K562 (cell line): ENCODE results near the gene ST3GAL5. TPM values are rescaled to one million over a fixed set of nuclear protein-coding genes. Genes with fewer than 3 reads are reported as not detected.
A peak's percentile ranks its signal among the peaks of the same experiment; 100 is the strongest.

Experiments
- ARNT ChIP-seq, 2 experiments: fragments of 450-650 bp; IDR thresholded peaks; 2 replicates each; pipeline ENCODE4 v1.6.1; 2016; ENCODE audit warnings: mild to moderate bottlenecking in 1 of 2
- CEBPB ChIP-seq: fragments of 450-650 bp; IDR thresholded peaks from 2 replicates; pipeline ENCODE4 v1.6.1; 2016; ENCODE audit warnings: missing genetic modification characterization, missing compliant biosample characterization
- CREB3L1 ChIP-seq: fragments of 450-650 bp; IDR thresholded peaks from 2 replicates; pipeline ENCODE4 v1.6.1; 2014; ENCODE audit warnings: low read depth, mild to moderate bottlenecking, moderate library complexity, borderline replicate concordance
- DIDO1 ChIP-seq: fragments of 450-650 bp; IDR thresholded peaks from 2 replicates; pipeline ENCODE4 v1.6.1; 2016; ENCODE audit warnings: low read depth, missing biosample characterization, missing genetic modification characterization
- E2F1 ChIP-seq: sonication (generic); formaldehyde crosslinking; IDR thresholded peaks from 2 replicates; pipeline ENCODE4 v1.8.1; 2023; ENCODE audit warnings: mild to moderate bottlenecking, missing genetic modification reagents, moderate library complexity
- E2F5 ChIP-seq: sonication (generic); formaldehyde crosslinking; IDR thresholded peaks from 2 replicates; pipeline ENCODE4 v1.8.0; 2022; ENCODE audit warnings: mild to moderate bottlenecking, missing genetic modification reagents
- ELF1 ChIP-seq: fragments of 200-800 bp; sonication (Bioruptor generic); IDR thresholded peaks from 2 replicates; pipeline ENCODE4 v1.6.1; 2016; ENCODE audit warnings: missing genetic modification characterization, missing compliant biosample characterization
- KLF1 ChIP-seq: fragments of 450-650 bp; IDR thresholded peaks from 2 replicates; pipeline ENCODE4 v1.6.1; 2016; ENCODE audit warnings: missing genetic modification characterization, missing compliant biosample characterization
- NFATC3 ChIP-seq: fragments of 450-650 bp; IDR thresholded peaks from 2 replicates; pipeline ENCODE4 v1.6.1; 2017; ENCODE audit warnings: mild to moderate bottlenecking
- PRMT5 ChIP-seq: sonication (generic); formaldehyde crosslinking; IDR thresholded peaks from 2 replicates; pipeline ENCODE4 v1.5.0; 2020; ENCODE audit warnings: missing genetic modification reagents
- RAD51 ChIP-seq: fragments of 450-650 bp; IDR thresholded peaks from 2 replicates; pipeline ENCODE4 v1.7.1; 2016; ENCODE audit warnings: low read depth, mild to moderate bottlenecking, borderline replicate concordance
- RREB1 ChIP-seq: fragments of 250-450 bp; sonication (Bioruptor Pico); IDR thresholded peaks from 2 replicates; pipeline ENCODE4 v1.4.0; 2020
- SMAD3 ChIP-seq: fragments of 450-650 bp; formaldehyde crosslinking; conservative IDR thresholded peaks from 2 replicates; pipeline ENCODE4 v1.4.0; 2020; ENCODE audit warnings: mild to moderate bottlenecking
- SP1 ChIP-seq: sonication (generic); formaldehyde crosslinking; IDR thresholded peaks from 2 replicates; pipeline ENCODE4 v1.8.1; 2022; ENCODE audit warnings: mild to moderate bottlenecking, missing genetic modification reagents
- ZNF431 ChIP-seq: sonication (generic); formaldehyde crosslinking; IDR thresholded peaks from 2 replicates; pipeline ENCODE4 v1.8.0; 2022; ENCODE audit warnings: mild to moderate bottlenecking, missing genetic modification reagents
- ZNF445 ChIP-seq: fragments of 250-450 bp; sonication (Bioruptor Pico); IDR thresholded peaks from 2 replicates; pipeline ENCODE4 v1.4.0; 2020; ENCODE audit warnings: low read depth, mild to moderate bottlenecking, moderate library complexity
- polyA plus RNA-seq, 8 experiments: library from polyadenylated mRNA; depleted of rRNA in 4 of 8; stranded (reverse) in 5 of 8; unstranded in 3 of 8; fragments of >200 nt; fragmentation: Nextera tagmentation in 2 of 8; fragmentation: Illumina TruSeq in 1 of 8; extraction: Ambion mirVana in 2 of 8; extraction: Trizol in 1 of 8; gene quantifications; 2 replicates each; pipeline versions ENCODE4 v1.2.1 to v1.2.3, GENCODE V29; 2011 to 2014; ENCODE audit warnings: inconsistent platforms in 1 of 8, missing spikeins in 1 of 8
- total RNA-seq, 7 experiments: library from RNA; depleted of rRNA in 6 of 7; stranded (reverse); fragments of >200 nt in 6 of 7; fragmentation: Illumina TruSeq in 2 of 7; extraction: Trizol in 2 of 7; gene quantifications; 2 replicates each; pipeline versions ENCODE4 v1.2.1 to v1.2.3, GENCODE V29; 2011 to 2021; ENCODE audit warnings: low replicate concordance in 1 of 7

The ST3GAL5 gene
- total and polyA plus RNA-seq, 9 of the 15 experiments (the other 6 are each of a cell fraction or from before 2014, with no cell fraction given), result 1.6 to 10.0 (median 4.2) TPM

- TF ChIP-seq CREB3L1 (peak; percentile 77; the same call in 1 of the 2 replicates), PRMT5 (CRISPR knock-in tag) (no peak), SP1 (no peak), CEBPB (tag) (peak; percentile 56), E2F1 (CRISPR knock-in tag) (0 out of 2 replicates have a peak, but pooled peaks have one; percentile 58), ARNT (IDR thresholded peaks at IDR 0.05) (peak; percentile 97 to 98), DIDO1 (tag) (no peak), ELF1 (tag) (no peak), KLF1 (tag) (no peak; the same call in 1 of the 2 replicates), SMAD3 (CRISPR knock-in tag) (peak; percentile 73; the same call in 1 of the 2 replicates), RAD51 (no peak; the same call in 1 of the 2 replicates), NFATC3 (no peak; the same call in 1 of the 2 replicates), E2F5 (no peak), ZNF431 (no peak), RREB1 (no peak), ZNF445 (no peak)
Observed at GRCh38 chr2:85933753-85934594, 45.2 kb upstream of the ST3GAL5 start (continued).
